Measurements from ENCODE around the gene HORMAD2. TPM values are rescaled to one million over a fixed set of nuclear protein-coding genes. Genes with fewer than 3 reads are reported as not detected.

The HORMAD2 gene
- total and polyA plus RNA-seq, 2 donors from 2014 or later: not detected

- intact Hi-C loops (cut with DNase I): no loop called here
- H3K9me3 ChIP-seq (ENCODE audit: control insufficient read depth in 2 of 3, insufficient read depth in 1 of 3, low read length in 3 of 3): no peaks in the 10 kb centered on the region
- DNase-seq (no peak), FAIRE-seq (no peak)
- no peak for TF ChIP-seq CTCF (IDR thresholded peaks at IDR 0.05; ENCODE audit: borderline replicate concordance, extremely low read depth, insufficient read depth)
- no peaks in the 10 kb centered on the region for H3K36me3 ChIP-seq (ENCODE audit: control insufficient read depth in 2 of 3, insufficient read depth in 3 of 3, low read length in 3 of 3)
- no peak overlapping the region for H3K9ac ChIP-seq (ENCODE audit: low read length in 3 of 3)
- H3K4me1 ChIP-seq (ENCODE audit: control insufficient read depth in 2 of 3, insufficient read depth in 2 of 3, low read depth in 1 of 3, low read length in 3 of 3): peaks cover 0 to 3% (median 0%) of the 10 kb centered on the region in 3 donors
- H3K27ac ChIP-seq (ENCODE audit: low read depth in 2 of 2, low read length in 2 of 2): no peak overlapping the region
- no peaks in the 10 kb centered on the region for H3K27me3 ChIP-seq (ENCODE audit: control insufficient read depth, insufficient read depth, low read length)
- H3K4me3 ChIP-seq (ENCODE audit: low read length in 3 of 3): no peak overlapping the region
Measured at GRCh38 chr22:30185129-30185528, 104.9 kb downstream of the HORMAD2 start.

GRCh38 chr22:30185549-30185948, 105.3 kb downstream of the HORMAD2 start:
- FAIRE-seq (no peak), DNase-seq (no peak)
- intact Hi-C loops (cut with DNase I): no loop called here
- Histone ChIP-seq H3K36me3 (ENCODE audit: control insufficient read depth in 2 of 3, insufficient read depth in 3 of 3, low read length in 3 of 3) (no peaks in the 10 kb centered on the region), H3K4me1 (ENCODE audit: control insufficient read depth in 2 of 3, insufficient read depth in 2 of 3, low read depth in 1 of 3, low read length in 3 of 3) (peaks cover 0 to 3% (median 0%) of the 10 kb centered on the region in 3 donors), H3K9ac (ENCODE audit: low read length in 3 of 3) (no peak overlapping the region), H3K9me3 (ENCODE audit: control insufficient read depth in 2 of 3, insufficient read depth in 1 of 3, low read length in 3 of 3) (no peaks in the 10 kb centered on the region), H3K27me3 (ENCODE audit: control insufficient read depth, insufficient read depth, low read length) (no peaks in the 10 kb centered on the region), H3K4me3 (ENCODE audit: low read length in 3 of 3) (no peak overlapping the region), H3K27ac (ENCODE audit: low read depth in 2 of 2, low read length in 2 of 2) (no peak overlapping the region)
- no peak for TF ChIP-seq CTCF (IDR thresholded peaks at IDR 0.05; ENCODE audit: borderline replicate concordance, extremely low read depth, insufficient read depth)

GRCh38 chr22:30186041-30186440, 105.8 kb downstream of the HORMAD2 start:
- H3K9me3 ChIP-seq (ENCODE audit: control insufficient read depth in 2 of 3, insufficient read depth in 1 of 3, low read length in 3 of 3): no peaks in the 10 kb centered on the region
- no peak overlapping the region for H3K27ac ChIP-seq (ENCODE audit: low read depth in 2 of 2, low read length in 2 of 2)
- no peaks in the 10 kb centered on the region for H3K27me3 ChIP-seq (ENCODE audit: control insufficient read depth, insufficient read depth, low read length)
- intact Hi-C loops (cut with DNase I): no loop called here
- FAIRE-seq (no peak), DNase-seq (no peak)
- no peak overlapping the region for H3K9ac ChIP-seq (ENCODE audit: low read length in 3 of 3)
- H3K36me3 ChIP-seq (ENCODE audit: control insufficient read depth in 2 of 3, insufficient read depth in 3 of 3, low read length in 3 of 3): no peaks in the 10 kb centered on the region
- peaks cover 0 to 3% (median 0%) of the 10 kb centered on the region in 3 donors for H3K4me1 ChIP-seq (ENCODE audit: control insufficient read depth in 2 of 3, insufficient read depth in 2 of 3, low read depth in 1 of 3, low read length in 3 of 3)
- no peak for TF ChIP-seq CTCF (IDR thresholded peaks at IDR 0.05; ENCODE audit: borderline replicate concordance, extremely low read depth, insufficient read depth)
- no peak overlapping the region for H3K4me3 ChIP-seq (ENCODE audit: low read length in 3 of 3)

- Histone ChIP-seq H3K4me1 (ENCODE audit: control insufficient read depth in 2 of 3, insufficient read depth in 2 of 3, low read depth in 1 of 3, low read length in 3 of 3) (peaks cover 0 to 3% (median 0%) of the 10 kb centered on the region in 3 donors), H3K36me3 (ENCODE audit: control insufficient read depth in 2 of 3, insufficient read depth in 3 of 3, low read length in 3 of 3) (no peaks in the 10 kb centered on the region), H3K27me3 (ENCODE audit: control insufficient read depth, insufficient read depth, low read length) (no peaks in the 10 kb centered on the region), H3K9me3 (ENCODE audit: control insufficient read depth in 2 of 3, insufficient read depth in 1 of 3, low read length in 3 of 3) (no peaks in the 10 kb centered on the region), H3K4me3 (ENCODE audit: low read length in 3 of 3) (no peak overlapping the region), H3K9ac (ENCODE audit: low read length in 3 of 3) (no peak overlapping the region), H3K27ac (ENCODE audit: low read depth in 2 of 2, low read length in 2 of 2) (no peak overlapping the region)
- no peak for TF ChIP-seq CTCF (IDR thresholded peaks at IDR 0.05; ENCODE audit: borderline replicate concordance, extremely low read depth, insufficient read depth)
- FAIRE-seq (no peak), DNase-seq (no peak)
- intact Hi-C loops (cut with DNase I): no loop called here
Measured at GRCh38 chr22:30186510-30186909, 106.2 kb downstream of the HORMAD2 start.
